HepG2 (cell line): ENCODE results near the gene AKAP8L. TPM values are rescaled to one million over a fixed set of nuclear protein-coding genes. Genes with fewer than 3 reads are reported as not detected.

Experiments
- ATF3 ChIP-seq: sonication (generic); formaldehyde crosslinking; IDR thresholded peaks from 2 replicates; pipeline ENCODE4 v1.4.0; 2020; ENCODE audit warnings: missing genetic modification reagents
- BCLAF1 ChIP-seq: fragments of 450-650 bp; IDR thresholded peaks from 2 replicates; pipeline ENCODE4 v1.6.1; 2017; ENCODE audit warnings: mild to moderate bottlenecking
- BRCA1 ChIP-seq: sonication (generic); formaldehyde crosslinking; IDR thresholded peaks from 2 replicates; pipeline ENCODE4 v1.4.0; 2020; ENCODE audit warnings: missing genetic modification reagents
- FOXK1 ChIP-seq: sonication (generic); formaldehyde crosslinking; IDR thresholded peaks from 2 replicates; pipeline ENCODE4 v1.4.0; 2020; ENCODE audit warnings: low read depth, missing genetic modification reagents, borderline replicate concordance
- HOXA7 ChIP-seq: sonication (generic); formaldehyde crosslinking; IDR thresholded peaks from 2 replicates; pipeline ENCODE4 v1.8.1; 2022; ENCODE audit warnings: mild to moderate bottlenecking, missing genetic modification reagents, moderate library complexity
- KAT8 ChIP-seq: IDR thresholded peaks from 2 replicates; pipeline ENCODE4 v1.6.1; 2016; ENCODE audit warnings: missing genetic modification reagents, missing compliant biosample characterization
- NR0B2 ChIP-seq: sonication (generic); formaldehyde crosslinking; IDR thresholded peaks from 2 replicates; pipeline ENCODE4 v1.4.0; 2020; ENCODE audit warnings: mild to moderate bottlenecking, missing genetic modification reagents
- POLR2G ChIP-seq: fragments of 200-400 bp; formaldehyde crosslinking; IDR thresholded peaks from 2 replicates; pipeline ENCODE4 v1.6.1; 2018; ENCODE audit warnings: mild to moderate bottlenecking, low read depth, low read length, moderate library complexity
- TFDP1 ChIP-seq: IDR thresholded peaks from 2 replicates; pipeline ENCODE4 v1.6.1; 2016; ENCODE audit warnings: missing compliant biosample characterization, missing genetic modification reagents, borderline replicate concordance
- TOPORS ChIP-seq: sonication (generic); formaldehyde crosslinking; IDR thresholded peaks from 2 replicates; pipeline ENCODE4 v1.8.0; 2023; ENCODE audit warnings: mild to moderate bottlenecking, missing genetic modification reagents
- ZBTB4 ChIP-seq: sonication (generic); formaldehyde crosslinking; IDR thresholded peaks from 2 replicates; pipeline ENCODE4 v1.4.0; 2020; ENCODE audit warnings: missing genetic modification reagents, mild to moderate bottlenecking, borderline replicate concordance
- ZFP41 ChIP-seq: sonication (generic); formaldehyde crosslinking; IDR thresholded peaks from 2 replicates; pipeline ENCODE4 v1.4.0; 2020; ENCODE audit warnings: mild to moderate bottlenecking, missing genetic modification reagents, borderline replicate concordance
- ZNF615 ChIP-seq: sonication (generic); formaldehyde crosslinking; IDR thresholded peaks from 2 replicates; pipeline ENCODE4 v1.5.0; 2020; ENCODE audit warnings: mild to moderate bottlenecking, missing genetic modification reagents, borderline replicate concordance
- ZNF740 ChIP-seq: sonication (generic); formaldehyde crosslinking; IDR thresholded peaks from 2 replicates; pipeline ENCODE4 v1.4.0; 2020; ENCODE audit warnings: missing genetic modification reagents
- polyA plus RNA-seq, 8 experiments: library from polyadenylated mRNA; depleted of rRNA in 3 of 8; stranded (reverse) in 7 of 8; unstranded in 1 of 8; fragments of >200 nt; fragmentation: Illumina TruSeq in 4 of 8; extraction: Trizol in 4 of 8; gene quantifications; 2 replicates each; pipeline versions ENCODE4 v1.2.1 to v1.2.3, GENCODE V29; 2011 to 2016; ENCODE audit warnings: low read depth in 4 of 8, missing spikeins in 1 of 8, mixed read lengths in 1 of 8; ENCODE audit not compliant: insufficient read depth in 1 of 8
- total RNA-seq, 5 experiments: library from RNA; depleted of rRNA; stranded (reverse); fragments of >200 nt; fragmentation: Illumina TruSeq; extraction: Trizol; gene quantifications; 2 replicates each; pipeline ENCODE4 v1.2.3, GENCODE V29; 2016; ENCODE audit warnings: low read depth in 1 of 5

Gene AKAP8L
- total and polyA plus RNA-seq, 2 of the 13 experiments (the other 11 are each of a cell fraction or from before 2014, with no cell fraction given), result 48.2 to 49.6 TPM

- TF ChIP-seq ZNF615 (CRISPR knock-in tag) (no peak), ZFP41 (CRISPR knock-in tag) (peak; percentile 18; the same call in 1 of the 2 replicates), NR0B2 (CRISPR knock-in tag) (0 out of 2 replicates have a peak, but pooled peaks have one; percentile 29), POLR2G (peak; percentile 86), BRCA1 (CRISPR knock-in tag) (peak; percentile 63; the same call in 1 of the 2 replicates), ZNF740 (CRISPR knock-in tag) (no peak), TFDP1 (CRISPR knock-in tag) (peak; percentile 43; the same call in 1 of the 2 replicates), TOPORS (CRISPR knock-in tag) (no peak), HOXA7 (CRISPR knock-in tag) (no peak), KAT8 (CRISPR knock-in tag) (peak; percentile 74), ATF3 (CRISPR knock-in tag) (no peak), ZBTB4 (CRISPR knock-in tag) (no peak), FOXK1 (peak; percentile 86; the same call in 1 of the 2 replicates), BCLAF1 (no peak)
Observed at GRCh38 chr19:15379083-15379998, 39.4 kb downstream of the AKAP8L start, which contains the start of gene AKAP8 (continued).
